A549 (cell line): ENCODE data around the gene TENT5A. TPM values are rescaled to one million over a fixed set of nuclear protein-coding genes. Genes with fewer than 3 reads are reported as not detected.
A peak's percentile ranks its signal among the peaks of the same experiment; 100 is the strongest.

Experiments used
- ATAC-seq, 2 experiments: fragments of 200-7000 bp in 1 of 2; fragments of >200 bp in 1 of 2; cut with Nextera tagmentation in 1 of 2; cut with Tn5 transposase in 1 of 2; 3 replicates each; pipeline versions ENCODE4 v1.8.0 to v1.9.1; 2018 to 2020; ENCODE audit warnings: mild to moderate bottlenecking in 1 of 2, moderate library complexity in 1 of 2
- CTCF ChIA-PET: fragments of 300-600 bp; sonication (Branson Sonifier 250); formaldehyde crosslinking; extraction: SDS; loops from one replicate; lab custom pipeline; 2021; ENCODE audit warnings: antibody characterized with exemption, inconsistent platforms; lab: Yijun Ruan, JAX
- POLR2A ChIA-PET: fragments of 350-600 bp; formaldehyde crosslinking; extraction: SDS; loops from one replicate; lab custom pipeline; 2021; ENCODE audit warnings: antibody characterized with exemption, inconsistent platforms; lab: Yijun Ruan, JAX
- DNase-seq, 2 experiments: peaks; one replicate each; pipeline versions ENCODE4 v3.0.0 to v3.0.0-alpha.2; 2011 to 2016; ENCODE audit warnings: low read depth in 1 of 2, low spot score in 1 of 2
- FAIRE-seq: peaks from 2 replicates; lab custom pipeline; 2011; peaks lifted over from hg19 to GRCh38; lab: Jason Lieb, UNC
- H3K27ac ChIP-seq, 2 experiments: fragments of >200 bp; sonication (Bioruptor Twin); formaldehyde crosslinking; 3 replicates each; pipeline ENCODE4 v1.5.1; 2016 to 2017
- H3K4me1 ChIP-seq: fragments of >200 bp; sonication (Bioruptor Twin); formaldehyde crosslinking; 3 replicates; pipeline ENCODE4 v1.6.1; 2016
- H3K4me2 ChIP-seq: fragments of >200 bp; sonication (Bioruptor Twin); formaldehyde crosslinking; 3 replicates; pipeline ENCODE4 v1.6.1; 2016
- H3K4me3 ChIP-seq: fragments of >200 bp; sonication (Bioruptor Twin); formaldehyde crosslinking; 3 replicates; pipeline ENCODE4 v1.5.1; 2016
- H3K9me3 ChIP-seq: fragments of >200 bp; sonication (Bioruptor Twin); formaldehyde crosslinking; 3 replicates; pipeline ENCODE4 v1.6.1; 2016
- CBX8 ChIP-seq: fragments of 200-600 bp; sonication (generic); IDR thresholded peaks from 2 replicates; pipeline ENCODE4 v1.6.1; 2016
- HOXB5 ChIP-seq: fragments of 250-450 bp; sonication (Bioruptor Pico); IDR thresholded peaks from 2 replicates; pipeline ENCODE4 v1.5.0; 2020; ENCODE audit warnings: mild to moderate bottlenecking, moderate library complexity
- JUN ChIP-seq, 2 experiments: fragments of >200 bp; sonication (Bioruptor Twin); formaldehyde crosslinking; IDR thresholded peaks; 2 replicates in 1 of 2; 3 replicates in 1 of 2; pipeline ENCODE4 v1.6.1; 2016 to 2017
- NR3C1 ChIP-seq: fragments of >200 bp; sonication (Bioruptor Twin); formaldehyde crosslinking; IDR thresholded peaks from 3 replicates; pipeline ENCODE4 v1.6.1; 2017
- POLR2A ChIP-seq: IDR thresholded peaks from 2 replicates; pipeline ENCODE4 v1.6.1; 2012; ENCODE audit warnings: mild to moderate bottlenecking, low read length
- RARB ChIP-seq: fragments of 250-450 bp; sonication (Bioruptor Pico); IDR thresholded peaks from 2 replicates; pipeline ENCODE4 v1.8.0; 2021; ENCODE audit warnings: mild to moderate bottlenecking, moderate library complexity
- RCOR1 ChIP-seq: fragments of 150-350 bp; IDR thresholded peaks from 2 replicates; pipeline ENCODE4 v1.6.1; 2014; ENCODE audit warnings: antibody characterized with exemption, low read length, low read depth
- RFX5 ChIP-seq: fragments of 450-650 bp; IDR thresholded peaks from 2 replicates; pipeline ENCODE4 v1.7.1; 2014; ENCODE audit warnings: antibody characterized with exemption, mild to moderate bottlenecking, moderate library complexity
- SMC3 ChIP-seq: fragments of >200 bp; sonication (Bioruptor Twin); formaldehyde crosslinking; IDR thresholded peaks from 3 replicates; pipeline ENCODE4 v1.6.1; 2018; ENCODE audit warnings: inconsistent platforms
- WGBS: methylation state at CpG from one replicate; pipeline ENCODE4 v1.1.6; 2017; ENCODE audit errors: missing lambda C conversion rate; 5-methylcytosine and 5-hydroxymethylcytosine counted together
- polyA plus RNA-seq, 4 experiments: library from polyadenylated mRNA; depleted of rRNA in 3 of 4; stranded (reverse); fragments of >200 nt; fragmentation: RNase III in 1 of 4; extraction: RNeasy Plus Mini Kit Qiagen cat#74134 plus additional on column Dnase treatment in 1 of 4; gene quantifications; 2 replicates in 3 of 4; 3 replicates in 1 of 4; pipeline ENCODE4 v1.2.3, GENCODE V29; 2011 to 2017
- small RNA-seq, 6 experiments: library from RNA; depleted of rRNA; stranded (forward); fragments of <200 nt; gene quantifications; one replicate each; pipeline ENCODE3, GENCODE V24; 2012

Gene TENT5A
- polyA plus RNA-seq, 2 of the 4 experiments (the other 2 are of a cell fraction): 1.1 to 1.8 TPM

- Histone ChIP-seq H3K9me3 (no peaks in the 10 kb centered on the region), H3K27ac (no peak overlapping the region), H3K4me1 (peaks cover 10% of the 10 kb centered on the region; the same call in 1 of the 3 replicates), H3K4me2 (0 out of 3 replicates have a peak overlapping the region, but pooled peaks have one; percentile 28), H3K4me3 (no peak overlapping the region)
- TF ChIP-seq HOXB5 (CRISPR knock-in tag): no peak
- TF ChIP-seq RARB (CRISPR knock-in tag): no peak
- TF ChIP-seq RFX5: no peak
- no peak for TF ChIP-seq POLR2A
- no peak for TF ChIP-seq SMC3
- TF ChIP-seq JUN (IDR thresholded peaks at IDR 0.05): no peak
- no peak for TF ChIP-seq RCOR1
- TF ChIP-seq CBX8: no peak
- no peak for TF ChIP-seq NR3C1
- CTCF ChIA-PET: no interaction called here
- POLR2A ChIA-PET: no interaction called here
- 19% methylated on average over 3 of the region's 3 CpGs for whole genome bisulfite sequencing
- DNase-seq (peak in 1 of 2 experiments; percentile 0), ATAC-seq (no peak), FAIRE-seq (no peak)
Observed at GRCh38 chr6:81696524-81696923, 56.0 kb downstream of the TENT5A start.

Small RNA genes lying within 50 kb of the gene (small RNA-seq; reads per million reads assigned to genes)
- 0 reads per million in 6 experiments for gene AL078599.1
- 0 to 0.04 (median 0) reads per million in 6 experiments for gene RF00156
